NT2/D1 (cell line): ENCODE data around the gene KCTD3.

Experiments used
- DNase-seq: peaks from one replicate; pipeline ENCODE4 v3.0.0-alpha.2; 2011; ENCODE audit warnings: low read depth, low spot score
- H3K27me3 ChIP-seq: 2 replicates; pipeline ENCODE4 v1.6.0; 2011; ENCODE audit warnings: mild to moderate bottlenecking; ENCODE audit not compliant: insufficient read length, insufficient read depth
- H3K36me3 ChIP-seq: 2 replicates; pipeline ENCODE4 v1.6.1; 2011; ENCODE audit warnings: mild to moderate bottlenecking, low read length, mixed read lengths; ENCODE audit not compliant: insufficient read depth, insufficient read length
- H3K4me1 ChIP-seq: 2 replicates; pipeline ENCODE4 v1.5.1; 2011; ENCODE audit not compliant: insufficient read depth, insufficient read length
- H3K4me3 ChIP-seq: 2 replicates; pipeline ENCODE4 v1.5.1; 2011; ENCODE audit warnings: low read depth; ENCODE audit not compliant: insufficient read length
- H3K9ac ChIP-seq: 2 replicates; pipeline ENCODE4 v1.6.0; 2011; ENCODE audit warnings: low read depth; ENCODE audit not compliant: insufficient read length
- H3K9me3 ChIP-seq: 2 replicates; pipeline ENCODE4 v1.5.1; 2011; ENCODE audit warnings: mild to moderate bottlenecking, low read length; ENCODE audit not compliant: insufficient read depth
- SUZ12 ChIP-seq: IDR thresholded peaks from 2 replicates; pipeline ENCODE4 v1.6.1; 2011; ENCODE audit not compliant: insufficient read length, insufficient read depth; ENCODE audit errors: extremely low read depth
- YY1 ChIP-seq: IDR thresholded peaks from 2 replicates; pipeline ENCODE4 v1.6.1; 2011; ENCODE audit not compliant: insufficient read length, insufficient read depth
- ZNF274 ChIP-seq: IDR thresholded peaks from 2 replicates; pipeline ENCODE4 v1.6.1; 2011; ENCODE audit warnings: mild to moderate bottlenecking, low read depth, low read length

Gene KCTD3

DNA sequence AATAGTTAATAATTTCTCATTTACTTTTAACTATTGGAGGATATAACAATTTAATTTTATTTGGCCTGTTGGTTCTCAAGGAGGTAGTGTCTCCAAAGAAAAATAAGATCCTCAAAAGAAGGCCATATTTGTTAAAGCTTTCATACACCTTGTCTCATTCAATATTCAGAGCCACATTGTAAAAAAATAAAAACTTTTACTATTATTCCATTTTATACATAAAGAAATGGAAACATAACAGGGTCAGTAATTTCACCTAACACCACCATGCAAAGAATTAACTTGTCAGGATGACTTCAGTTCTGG, 40.3 kb upstream of the KCTD3 start:
- no peak overlapping the region for H3K4me3 ChIP-seq
- H3K27me3 ChIP-seq, result no peaks in the 10 kb centered on the region
- no peak overlapping the region for H3K9ac ChIP-seq
- no peaks in the 10 kb centered on the region for H3K36me3 ChIP-seq
- TF ChIP-seq ZNF274 (no peak), YY1 (no peak), SUZ12 (no peak)
- H3K9me3 ChIP-seq, result no peaks in the 10 kb centered on the region
- no peak for DNase-seq
- no peaks in the 10 kb centered on the region for H3K4me1 ChIP-seq

- H3K4me3 ChIP-seq, result no peak overlapping the region
- no peaks in the 10 kb centered on the region for H3K36me3 ChIP-seq
- DNase-seq, result no peak
- H3K9ac ChIP-seq, result no peak overlapping the region
- no peaks in the 10 kb centered on the region for H3K4me1 ChIP-seq
- TF ChIP-seq YY1, result no peak
- TF ChIP-seq SUZ12, result no peak
- TF ChIP-seq ZNF274, result no peak
- peaks cover 6% of the 10 kb centered on the region; the same call in 1 of the 2 replicates for H3K9me3 ChIP-seq
- no peaks in the 10 kb centered on the region for H3K27me3 ChIP-seq
Observed at GRCh38 chr1:215529111-215529510, 38.0 kb upstream of the KCTD3 start.

DNA sequence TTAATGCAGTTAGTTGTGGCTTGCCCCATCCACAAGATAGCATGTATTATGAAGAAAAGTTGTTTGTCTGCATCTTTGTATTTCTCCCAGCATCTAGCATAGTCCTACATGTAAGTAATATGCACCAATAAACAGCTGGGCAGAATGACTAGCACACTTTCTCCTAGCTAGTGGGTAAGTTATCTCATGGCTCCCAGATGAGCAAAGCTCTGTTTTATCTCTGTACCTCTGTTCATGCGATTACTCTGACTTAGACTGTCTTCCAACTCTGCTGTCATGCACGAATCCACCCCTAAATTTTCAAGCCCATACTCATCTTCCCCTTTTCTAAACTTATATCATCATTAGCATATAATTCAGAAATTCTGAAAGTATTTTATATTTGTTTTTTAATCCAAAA, 37.5 kb upstream of the KCTD3 start:
- no peak overlapping the region for H3K9ac ChIP-seq
- no peaks in the 10 kb centered on the region for H3K36me3 ChIP-seq
- no peaks in the 10 kb centered on the region for H3K27me3 ChIP-seq
- no peaks in the 10 kb centered on the region for H3K4me1 ChIP-seq
- TF ChIP-seq SUZ12 (no peak), YY1 (no peak), ZNF274 (no peak)
- peaks cover 6% of the 10 kb centered on the region; the same call in 1 of the 2 replicates for H3K9me3 ChIP-seq
- H3K4me3 ChIP-seq, result no peak overlapping the region
- no peak for DNase-seq

DNA sequence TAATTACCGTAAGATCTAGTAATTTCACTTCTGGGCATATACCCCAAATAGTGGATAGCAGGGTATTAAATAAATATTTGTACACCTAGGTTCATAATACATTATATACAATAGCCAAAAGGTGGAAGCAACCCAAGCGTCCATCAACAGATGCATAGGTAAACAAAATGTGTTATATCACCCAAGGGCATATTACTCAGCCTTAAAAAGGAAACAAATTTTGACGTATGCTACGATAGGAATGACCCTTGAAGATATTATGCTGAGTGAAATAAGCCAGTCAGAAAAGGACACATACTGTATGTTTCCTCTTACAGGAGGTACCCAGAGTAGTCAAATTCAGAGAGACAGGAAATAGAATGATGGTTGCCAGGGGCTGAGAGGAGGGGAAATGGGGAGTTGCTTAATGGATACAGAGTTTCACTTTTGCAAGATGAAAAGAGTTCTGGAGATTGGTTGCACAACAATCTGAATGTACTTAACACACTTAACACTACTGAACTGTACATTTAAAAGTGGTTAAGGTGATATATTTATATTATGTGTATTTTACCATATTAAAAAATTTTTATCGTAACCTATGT, 36.6 kb upstream of the KCTD3 start:
- no peaks in the 10 kb centered on the region for H3K4me1 ChIP-seq
- H3K36me3 ChIP-seq, result no peaks in the 10 kb centered on the region
- no peaks in the 10 kb centered on the region for H3K27me3 ChIP-seq
- DNase-seq, result no peak
- peaks cover 6% of the 10 kb centered on the region; the same call in 1 of the 2 replicates for H3K9me3 ChIP-seq
- H3K4me3 ChIP-seq, result no peak overlapping the region
- no peak overlapping the region for H3K9ac ChIP-seq
- TF ChIP-seq YY1 (no peak), ZNF274 (no peak), SUZ12 (no peak)

GRCh38 chr1:215539803-215540570, 27.1 kb upstream of the KCTD3 start:
- no peak for DNase-seq
- H3K9me3 ChIP-seq, result peaks cover 10% of the 10 kb centered on the region; the same call in 1 of the 2 replicates
- no peak overlapping the region for H3K4me3 ChIP-seq
- H3K4me1 ChIP-seq, result no peaks in the 10 kb centered on the region
- H3K27me3 ChIP-seq, result no peaks in the 10 kb centered on the region
- no peaks in the 10 kb centered on the region for H3K36me3 ChIP-seq
- TF ChIP-seq ZNF274 (no peak), YY1 (no peak), SUZ12 (no peak)
- no peak overlapping the region for H3K9ac ChIP-seq

DNA sequence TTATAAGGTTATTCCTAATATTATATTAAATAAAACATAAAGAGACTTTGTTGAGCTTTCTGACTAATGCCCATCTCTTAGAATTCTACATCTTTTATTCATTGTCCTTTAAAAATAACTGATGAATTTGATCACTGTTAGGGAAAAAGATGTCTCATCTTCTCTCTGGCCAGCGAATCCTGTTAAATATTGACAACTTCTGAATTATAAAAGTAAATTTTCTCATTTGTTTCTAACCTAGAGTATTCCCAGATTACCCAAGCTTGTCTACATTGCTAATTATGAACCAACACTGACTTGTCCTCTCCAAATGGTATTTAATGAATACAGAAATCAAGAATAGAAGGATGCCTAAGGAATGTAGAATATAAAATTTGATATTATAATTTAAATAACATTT, 24.8 kb upstream of the KCTD3 start:
- H3K4me1 ChIP-seq, result no peaks in the 10 kb centered on the region
- no peak overlapping the region for H3K4me3 ChIP-seq
- no peaks in the 10 kb centered on the region for H3K27me3 ChIP-seq
- H3K36me3 ChIP-seq, result no peaks in the 10 kb centered on the region
- DNase-seq, result no peak
- TF ChIP-seq ZNF274 (no peak), SUZ12 (no peak), YY1 (no peak)
- peaks cover 10% of the 10 kb centered on the region; the same call in 1 of the 2 replicates for H3K9me3 ChIP-seq
- H3K9ac ChIP-seq, result no peak overlapping the region

GRCh38 chr1:215543191-215543606, 23.9 kb upstream of the KCTD3 start:
- TF ChIP-seq YY1, result no peak
- no peak for TF ChIP-seq ZNF274
- no peak for TF ChIP-seq SUZ12
- Histone ChIP-seq H3K27me3 (no peaks in the 10 kb centered on the region), H3K4me1 (no peaks in the 10 kb centered on the region), H3K4me3 (no peak overlapping the region), H3K36me3 (no peaks in the 10 kb centered on the region), H3K9me3 (peaks cover 10% of the 10 kb centered on the region; the same call in 1 of the 2 replicates), H3K9ac (no peak overlapping the region)
- no peak for DNase-seq

GRCh38 chr1:215543806-215544205, 23.3 kb upstream of the KCTD3 start:
- no peak overlapping the region for H3K9ac ChIP-seq
- no peaks in the 10 kb centered on the region for H3K36me3 ChIP-seq
- no peak for DNase-seq
- no peak overlapping the region for H3K4me3 ChIP-seq
- peaks cover 10% of the 10 kb centered on the region; the same call in 1 of the 2 replicates for H3K9me3 ChIP-seq
- H3K4me1 ChIP-seq, result no peaks in the 10 kb centered on the region
- H3K27me3 ChIP-seq, result no peaks in the 10 kb centered on the region
- TF ChIP-seq SUZ12, result no peak
- no peak for TF ChIP-seq YY1
- no peak for TF ChIP-seq ZNF274
